Keratinocyte (primary cell): ENCODE data around the gene PDZRN3. TPM values are rescaled to one million over a fixed set of nuclear protein-coding genes. Genes with fewer than 3 reads are reported as not detected.

Experiments
- DNase-seq: peaks from one replicate; pipeline ENCODE4 v3.0.0-alpha.2; 2011; ENCODE audit warnings: low read depth, missing footprints, low spot score
- FAIRE-seq: peaks from 2 replicates; lab custom pipeline; 2011; peaks lifted over from hg19 to GRCh38; lab: Jason Lieb, UNC
- H2AFZ ChIP-seq: 2 replicates; pipeline ENCODE4 v1.6.0; 2012; ENCODE audit warnings: low read length, control low read depth, inconsistent platforms; ENCODE audit not compliant: control insufficient read depth
- H3K27ac ChIP-seq: 2 replicates; pipeline ENCODE4 v1.5.1; 2011; ENCODE audit warnings: low read length; ENCODE audit not compliant: control insufficient read depth, insufficient read depth
- H3K27me3 ChIP-seq: 3 replicates; pipeline ENCODE4 v1.6.0; 2011; ENCODE audit warnings: low read length; ENCODE audit not compliant: control insufficient read depth, insufficient read depth; ENCODE audit errors: extremely low read depth
- H3K36me3 ChIP-seq, 2 experiments: 2 replicates in 1 of 2; 3 replicates in 1 of 2; pipeline ENCODE4 v1.5.1; 2011; ENCODE audit warnings: low read length in 2 of 2, mild to moderate bottlenecking in 1 of 2; ENCODE audit not compliant: control insufficient read depth in 2 of 2, insufficient read depth in 2 of 2; ENCODE audit errors: extremely low read depth in 1 of 2
- H3K4me1 ChIP-seq: 3 replicates; pipeline ENCODE4 v1.5.1; 2011; ENCODE audit warnings: low read length; ENCODE audit not compliant: control insufficient read depth, insufficient read depth; ENCODE audit errors: extremely low read depth
- H3K4me2 ChIP-seq: 3 replicates; pipeline ENCODE4 v1.6.0; 2011; ENCODE audit warnings: low read depth, low read length; ENCODE audit not compliant: control insufficient read depth, insufficient read depth; ENCODE audit errors: extremely low read depth
- H3K4me3 ChIP-seq, 3 experiments: fragments of 200-600 bp in 1 of 3; sonication (generic) in 1 of 3; 2 replicates in 2 of 3; 3 replicates in 1 of 3; pipeline ENCODE4 v1.5.1; 2011 to 2016; ENCODE audit warnings: low read length in 3 of 3, mild to moderate bottlenecking in 3 of 3, control low read depth in 2 of 3, inconsistent platforms in 1 of 3, low read depth in 1 of 3, mixed read lengths in 1 of 3, mixed run types in 1 of 3, moderate library complexity in 1 of 3; ENCODE audit not compliant: control insufficient read depth in 2 of 3, insufficient read depth in 2 of 3; ENCODE audit errors: extremely low read depth in 1 of 3
- H3K79me2 ChIP-seq: 2 replicates; pipeline ENCODE4 v1.6.0; 2012; ENCODE audit warnings: low read length; ENCODE audit not compliant: control insufficient read depth, insufficient read depth
- H3K9ac ChIP-seq: 3 replicates; pipeline ENCODE4 v1.6.0; 2011; ENCODE audit warnings: low read length; ENCODE audit not compliant: control insufficient read depth, insufficient read depth; ENCODE audit errors: extremely low read depth
- H3K9me1 ChIP-seq: 3 replicates; pipeline ENCODE4 v1.6.0; 2011; ENCODE audit warnings: low read length; ENCODE audit not compliant: control insufficient read depth, insufficient read depth; ENCODE audit errors: extremely low read depth
- H3K9me3 ChIP-seq: 2 replicates; pipeline ENCODE4 v1.5.1; 2012; ENCODE audit warnings: low read depth, low read length; ENCODE audit not compliant: control insufficient read depth
- H4K20me1 ChIP-seq: 3 replicates; pipeline ENCODE4 v1.6.0; 2011; ENCODE audit warnings: low read length; ENCODE audit not compliant: control insufficient read depth, insufficient read depth; ENCODE audit errors: extremely low read depth
- EZH2 ChIP-seq: IDR thresholded peaks from one replicate; pipeline ENCODE4 v1.6.1; 2012; ENCODE audit warnings: inconsistent platforms, mild to moderate bottlenecking, low read length, moderate library complexity
- dilution Hi-C: fragments of 300-500 bp; cut with MboI; formaldehyde crosslinking; loops from one replicate; pipeline ENCODE4 v1.7.0; 2020; ENCODE audit warnings: low sequenced_read_pairs; ENCODE audit not compliant: extremely low pct_ligation_motif_present
- polyA plus RNA-seq, 5 experiments: library from polyadenylated mRNA; depleted of rRNA in 3 of 5; stranded (reverse) in 3 of 5; stranded (forward) in 1 of 5; unstranded in 1 of 5; fragments of >200 nt; gene quantifications; 1 replicate in 1 of 5; 2 replicates in 3 of 5; 3 replicates in 1 of 5; pipeline versions ENCODE4 v1.2.1 to v1.2.3, GENCODE V29; 2011 to 2012; ENCODE audit warnings: missing spikeins in 2 of 5, low read depth in 1 of 5, low replicate concordance in 1 of 5
- TF ChIP-seq, protein P1 (sequence below), 3 experiments: IDR thresholded peaks in 1 of 3; conservative IDR thresholded peaks in 1 of 3; optimal IDR thresholded peaks in 1 of 3; 2 replicates in 2 of 3; 3 replicates in 1 of 3; pipeline versions ENCODE3 to v1.5.1; 2011; ENCODE audit warnings: low read length in 3 of 3, mild to moderate bottlenecking in 3 of 3, moderate library complexity in 2 of 3, control low read depth in 1 of 3, inconsistent platforms in 1 of 3; ENCODE audit not compliant: insufficient read depth in 2 of 3; ENCODE audit errors: extremely low read depth in 1 of 3

Gene PDZRN3
- polyA plus RNA-seq, 1 donor (not counting 4 experiments of a cell fraction or from before 2014, with no cell fraction given), result not detected

DNA sequence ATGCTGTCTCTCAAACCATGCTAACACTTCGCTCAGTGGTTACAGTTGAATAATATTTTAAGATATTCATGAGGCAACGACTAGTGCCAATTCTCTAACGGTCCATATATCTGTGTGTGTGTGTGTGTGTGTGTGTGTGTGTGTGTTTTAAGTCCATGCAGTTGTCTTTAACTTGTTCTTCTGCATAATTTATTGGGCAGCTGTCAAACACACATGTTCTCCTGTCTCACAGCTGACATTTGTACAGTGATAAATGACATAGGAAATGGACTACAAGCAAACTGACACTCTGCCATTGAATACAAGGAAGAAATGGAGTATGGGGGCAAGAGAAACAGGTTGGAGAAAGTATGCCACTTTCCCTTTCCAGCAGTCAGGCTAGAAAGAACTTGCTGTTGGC lies 172.0 kb downstream of the PDZRN3 start:
- H3K4me1 ChIP-seq, result no peaks in the 10 kb centered on the region
- DNase-seq (no peak), FAIRE-seq (no peak)
- no peak overlapping the region for H3K9ac ChIP-seq
- H3K4me2 ChIP-seq, result no peak overlapping the region
- no peaks in the 10 kb centered on the region for H4K20me1 ChIP-seq
- dilution Hi-C loops, result no loop called here
- no peaks in the 10 kb centered on the region for H3K79me2 ChIP-seq
- H3K27ac ChIP-seq, result no peak overlapping the region
- no peaks in the 10 kb centered on the region for H3K9me3 ChIP-seq
- H2AFZ ChIP-seq, result no peak overlapping the region
- no peaks in the 10 kb centered on the region for H3K36me3 ChIP-seq
- no peaks in the 10 kb centered on the region for H3K9me1 ChIP-seq
- no peaks in the 10 kb centered on the region for H3K27me3 ChIP-seq
- TF ChIP-seq EZH2, result no peak
- TF ChIP-seq, protein P1, sequence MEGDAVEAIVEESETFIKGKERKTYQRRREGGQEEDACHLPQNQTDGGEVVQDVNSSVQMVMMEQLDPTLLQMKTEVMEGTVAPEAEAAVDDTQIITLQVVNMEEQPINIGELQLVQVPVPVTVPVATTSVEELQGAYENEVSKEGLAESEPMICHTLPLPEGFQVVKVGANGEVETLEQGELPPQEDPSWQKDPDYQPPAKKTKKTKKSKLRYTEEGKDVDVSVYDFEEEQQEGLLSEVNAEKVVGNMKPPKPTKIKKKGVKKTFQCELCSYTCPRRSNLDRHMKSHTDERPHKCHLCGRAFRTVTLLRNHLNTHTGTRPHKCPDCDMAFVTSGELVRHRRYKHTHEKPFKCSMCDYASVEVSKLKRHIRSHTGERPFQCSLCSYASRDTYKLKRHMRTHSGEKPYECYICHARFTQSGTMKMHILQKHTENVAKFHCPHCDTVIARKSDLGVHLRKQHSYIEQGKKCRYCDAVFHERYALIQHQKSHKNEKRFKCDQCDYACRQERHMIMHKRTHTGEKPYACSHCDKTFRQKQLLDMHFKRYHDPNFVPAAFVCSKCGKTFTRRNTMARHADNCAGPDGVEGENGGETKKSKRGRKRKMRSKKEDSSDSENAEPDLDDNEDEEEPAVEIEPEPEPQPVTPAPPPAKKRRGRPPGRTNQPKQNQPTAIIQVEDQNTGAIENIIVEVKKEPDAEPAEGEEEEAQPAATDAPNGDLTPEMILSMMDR (optimal IDR thresholded peaks at IDR 0.05 in 1 of 3, IDR thresholded peaks at IDR 0.05 in 1 of 3, conservative IDR thresholded peaks at IDR 0.05 in 1 of 3; ENCODE audit: extremely low read depth in 1 of 3, insufficient read depth in 2 of 3, low read length in 3 of 3), result no peak
- H3K4me3 ChIP-seq, result no peak overlapping the region

DNA sequence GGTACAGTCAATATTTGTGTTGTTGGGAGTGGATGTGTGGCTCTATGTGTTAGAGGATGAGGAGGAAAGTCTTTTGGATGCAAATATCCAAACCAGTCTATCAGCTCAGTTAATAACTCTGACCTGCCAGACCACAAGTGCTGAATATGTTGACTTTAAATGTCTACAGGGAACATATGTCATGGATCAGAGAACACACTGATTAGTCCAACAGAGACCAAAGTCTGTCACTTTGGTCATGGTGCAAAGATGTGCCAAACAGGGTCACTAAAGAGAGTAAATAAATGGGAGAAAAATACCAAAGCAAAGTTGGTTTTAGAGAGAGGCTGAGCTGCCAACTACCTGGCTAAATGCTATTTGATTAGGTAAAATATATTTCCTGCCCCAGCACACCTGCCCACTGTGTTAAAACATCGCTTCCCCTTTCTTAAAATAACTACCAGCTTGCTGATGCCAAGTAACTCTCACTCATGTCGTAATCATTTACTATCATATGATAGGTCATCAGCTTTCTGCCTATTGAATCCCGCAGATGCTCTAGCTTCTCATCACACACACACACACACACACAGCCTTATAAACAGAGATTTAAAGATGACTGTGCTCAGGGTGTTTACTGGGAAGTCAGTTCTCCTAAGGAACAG lies 173.3 kb downstream of the PDZRN3 start:
- Histone ChIP-seq H3K4me3 (no peak overlapping the region), H3K9ac (no peak overlapping the region), H2AFZ (no peak overlapping the region), H3K4me1 (no peaks in the 10 kb centered on the region), H3K9me3 (no peaks in the 10 kb centered on the region), H3K27me3 (no peaks in the 10 kb centered on the region), H4K20me1 (no peaks in the 10 kb centered on the region), H3K79me2 (no peaks in the 10 kb centered on the region), H3K36me3 (no peaks in the 10 kb centered on the region), H3K27ac (no peak overlapping the region), H3K9me1 (no peaks in the 10 kb centered on the region), H3K4me2 (no peak overlapping the region)
- dilution Hi-C loops, result no loop called here
- no peak for TF ChIP-seq EZH2
- TF ChIP-seq, protein P1 (optimal IDR thresholded peaks at IDR 0.05 in 1 of 3, IDR thresholded peaks at IDR 0.05 in 1 of 3, conservative IDR thresholded peaks at IDR 0.05 in 1 of 3; ENCODE audit: extremely low read depth in 1 of 3, insufficient read depth in 2 of 3, low read length in 3 of 3), result no peak
- no peak for FAIRE-seq
- no peak for DNase-seq
